Camera-type eye (tissue), 1 donor: Measurements from ENCODE around the gene FBLIM1. TPM values are rescaled to one million over a fixed set of nuclear protein-coding genes. Genes with fewer than 3 reads are reported as not detected.

Experiments
- total RNA-seq: library from RNA; depleted of rRNA; stranded (reverse); fragments of >200 nt; gene quantifications from one replicate; pipeline ENCODE4 v1.2.3, GENCODE V29; 2014

The FBLIM1 gene, protein sequence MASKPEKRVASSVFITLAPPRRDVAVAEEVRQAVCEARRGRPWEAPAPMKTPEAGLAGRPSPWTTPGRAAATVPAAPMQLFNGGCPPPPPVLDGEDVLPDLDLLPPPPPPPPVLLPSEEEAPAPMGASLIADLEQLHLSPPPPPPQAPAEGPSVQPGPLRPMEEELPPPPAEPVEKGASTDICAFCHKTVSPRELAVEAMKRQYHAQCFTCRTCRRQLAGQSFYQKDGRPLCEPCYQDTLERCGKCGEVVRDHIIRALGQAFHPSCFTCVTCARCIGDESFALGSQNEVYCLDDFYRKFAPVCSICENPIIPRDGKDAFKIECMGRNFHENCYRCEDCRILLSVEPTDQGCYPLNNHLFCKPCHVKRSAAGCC
- 46.5 TPM for total RNA-seq

DNA sequence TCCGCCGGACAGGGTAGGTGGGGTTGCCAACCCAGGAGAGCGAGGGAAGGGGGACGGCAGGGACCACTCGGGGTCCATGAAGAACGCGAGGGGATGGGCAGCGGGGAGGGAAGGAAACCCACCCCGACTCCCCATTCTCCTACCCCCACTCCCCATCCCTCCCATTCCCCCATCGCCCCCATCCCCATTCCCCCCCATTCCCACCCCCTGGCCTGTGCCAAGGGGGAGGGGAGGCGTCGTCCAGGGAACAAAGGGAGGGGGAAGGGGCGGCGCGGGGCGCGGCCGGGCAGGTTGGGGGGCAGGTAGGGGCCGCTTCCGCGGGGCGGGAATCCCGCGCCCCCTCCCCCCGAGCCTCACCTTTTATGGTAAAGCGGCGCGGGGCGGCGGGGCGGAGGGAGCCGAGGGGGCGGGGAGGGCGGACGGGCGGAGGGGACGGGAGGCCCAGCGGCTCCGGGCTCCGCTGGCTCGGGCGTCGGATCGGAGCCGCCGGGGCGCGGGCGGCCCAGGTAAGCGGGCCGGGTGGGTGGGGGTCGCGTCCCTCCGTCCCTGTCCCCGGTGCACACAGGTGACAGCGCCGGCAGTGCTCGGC is at the start of gene FBLIM1:
Gene FBLIM1, plus strand, starts transcription at position 453 of the 589 bp plus-strand sequence. CDS start 6,189 bp downstream, outside the sequence.

GRCh38 chr1:15736038-15736891 is 22.3 kb upstream of the FBLIM1 start, which contains the start of gene SLC25A34:
TSS of gene SLC25A34 (plus strand) at chr1:15736258. CDS start at chr1:15736486, 228 bp downstream.

DNA sequence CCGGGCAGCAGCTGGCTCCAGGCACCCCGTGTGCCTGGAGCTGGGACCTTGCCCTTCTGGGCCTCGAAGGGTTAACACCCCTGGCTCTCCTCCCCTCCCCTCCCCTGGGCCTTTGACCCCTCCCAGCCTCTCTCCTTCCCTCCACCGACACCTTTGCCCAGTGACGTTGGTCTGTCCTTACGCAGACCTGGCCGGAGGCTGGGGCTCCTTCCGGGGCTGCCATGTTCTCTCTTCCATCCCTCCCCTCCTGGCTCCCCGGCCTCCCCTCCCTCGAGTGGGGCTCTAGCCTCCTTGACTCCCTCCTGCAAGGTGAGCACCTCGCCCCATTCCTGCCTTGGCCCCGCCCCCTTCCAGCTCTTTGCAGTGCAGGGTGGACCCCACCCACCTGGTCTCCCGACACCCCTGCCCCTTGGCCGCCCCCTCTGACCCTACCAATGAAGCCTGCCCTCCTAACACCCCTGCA is 16.2 kb upstream of the FBLIM1 start, which contains the start of gene TMEM82:
Gene TMEM82, plus strand, starts transcription at position 161 of the 463 bp plus-strand sequence. Its CDS starts 61 bp downstream, at position 222.

DNA sequence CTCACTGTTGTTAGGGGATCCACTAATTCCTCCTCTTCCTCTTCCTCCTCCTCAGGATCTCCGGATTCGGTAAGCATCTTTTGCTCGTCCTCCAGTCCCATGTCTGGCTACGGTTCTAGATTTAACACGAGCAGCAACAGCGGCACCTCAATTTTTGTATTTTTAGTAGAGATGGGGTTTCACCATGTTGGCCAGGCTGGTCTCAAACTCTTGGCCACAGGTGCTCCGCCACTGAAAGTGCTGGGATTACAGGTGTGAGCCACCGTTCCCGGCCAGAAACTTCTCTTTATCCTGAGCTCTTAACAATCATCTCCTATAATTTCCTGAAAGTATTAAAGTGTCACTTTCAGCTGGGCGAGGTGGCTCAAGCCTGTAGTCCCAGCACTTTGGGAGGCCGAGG is 49.0 kb downstream of the FBLIM1 start, which contains the start of gene UQCRHL:
Gene UQCRHL, minus strand, starts transcription at position 101 of the 400 bp plus-strand sequence. Its CDS starts 0 bp downstream, at position 101.

Other genes with a start within 250 kb of the FBLIM1 start
- 13.2 TPM for gene CASP9, start 234.6 kb upstream of the FBLIM1 start, total RNA-seq
- gene DNAJC16, start 231.9 kb upstream of the FBLIM1 start, total RNA-seq: 32.6 TPM
- 1.2 TPM for gene AGMAT, start 173.7 kb upstream of the FBLIM1 start, total RNA-seq
- gene DDI2, start 141.3 kb upstream of the FBLIM1 start, total RNA-seq: 58.7 TPM
- gene PLEKHM2, start 74.5 kb upstream of the FBLIM1 start, total RNA-seq: 47.2 TPM
- gene SLC25A34, start 22.5 kb upstream of the FBLIM1 start, total RNA-seq: 3.4 TPM
- not detected for gene TMEM82, start 16.3 kb upstream of the FBLIM1 start, total RNA-seq
- gene UQCRHL, start 48.9 kb downstream of the FBLIM1 start, total RNA-seq: 1.1 TPM
- 115 TPM for gene SPEN, start 88.9 kb downstream of the FBLIM1 start, total RNA-seq
- gene ZBTB17, start 217.3 kb downstream of the FBLIM1 start, total RNA-seq: 31.4 TPM
- not detected for gene SRARP, start 245.4 kb downstream of the FBLIM1 start, total RNA-seq